Endothelial cell of umbilical vein (primary cell): Measurements from ENCODE around the gene TTC36. TPM values are rescaled to one million over a fixed set of nuclear protein-coding genes. Genes with fewer than 3 reads are reported as not detected.

Experiments
- BruUV-seq: library from RNA; stranded (reverse); fragments of 400-500 nt; replicated peaks from 2 replicates; lab custom pipeline; 2021; lab: Mats Ljungman, UMichigan
- CTCF ChIA-PET: fragments of 300-600, 350-600 bp; sonication (Branson Sonifier 250); formaldehyde crosslinking; loops from one replicate; lab custom pipeline; 2021; ENCODE audit warnings: antibody characterized with exemption, inconsistent platforms; lab: Charles Lee
- POLR2A ChIA-PET: fragments of 300-600, 350-600 bp; sonication (Branson Sonifier 250); formaldehyde crosslinking; loops from one replicate; lab custom pipeline; 2021; ENCODE audit warnings: antibody characterized with exemption, inconsistent platforms; lab: Charles Lee
- DNase-seq: peaks from one replicate; pipeline ENCODE4 v3.0.0-alpha.2; 2011; ENCODE audit warnings: low read depth, low spot score
- FAIRE-seq: peaks from 2 replicates; lab custom pipeline; 2011; peaks lifted over from hg19 to GRCh38; lab: Jason Lieb, UNC
- H2AFZ ChIP-seq: 2 replicates; pipeline ENCODE4 v1.6.0; 2012; ENCODE audit warnings: low read depth, low read length, control low read depth, inconsistent platforms
- H3K27ac ChIP-seq: 2 replicates; pipeline ENCODE4 v1.5.1; 2011; ENCODE audit warnings: low read depth, mild to moderate bottlenecking, control low read depth, low read length, moderate library complexity; ENCODE audit not compliant: insufficient read depth
- H3K27me3 ChIP-seq, 2 experiments: 2 replicates each; pipeline versions ENCODE4 v1.6.0 to v1.6.1; 2011; ENCODE audit warnings: low read length in 2 of 2, mixed read lengths in 1 of 2; ENCODE audit not compliant: control insufficient read depth in 2 of 2, insufficient read depth in 2 of 2
- H3K36me3 ChIP-seq, 2 experiments: 2 replicates in 1 of 2; 3 replicates in 1 of 2; pipeline ENCODE4 v1.5.1; 2011; ENCODE audit warnings: low read length in 2 of 2, mild to moderate bottlenecking in 1 of 2, moderate library complexity in 1 of 2; ENCODE audit not compliant: control insufficient read depth in 2 of 2, insufficient read depth in 2 of 2; ENCODE audit errors: extremely low read depth in 1 of 2
- H3K4me1 ChIP-seq: 3 replicates; pipeline ENCODE4 v1.5.1; 2011; ENCODE audit warnings: mild to moderate bottlenecking, low read length; ENCODE audit not compliant: control insufficient read depth, insufficient read depth; ENCODE audit errors: extremely low read depth
- H3K4me2 ChIP-seq: 2 replicates; pipeline ENCODE4 v1.6.1; 2011; ENCODE audit warnings: low read length, control low read depth, mixed read lengths; ENCODE audit not compliant: insufficient read depth
- H3K4me3 ChIP-seq, 3 experiments: fragments of 200-600 bp in 1 of 3; sonication (generic), shearing (Covaris generic) in 1 of 3; replicated peaks in 1 of 3; 2 replicates each; pipeline ENCODE4 v1.5.1; 2011 to 2016; ENCODE audit warnings: control low read depth in 3 of 3, low read length in 3 of 3, mild to moderate bottlenecking in 2 of 3, inconsistent platforms in 1 of 3, low read depth in 1 of 3, moderate library complexity in 1 of 3; ENCODE audit not compliant: insufficient read depth in 1 of 3
- H3K79me2 ChIP-seq: 2 replicates; pipeline ENCODE4 v1.6.0; 2012; ENCODE audit warnings: low read length, inconsistent platforms; ENCODE audit not compliant: control insufficient read depth, insufficient read depth
- H3K9ac ChIP-seq: replicated peaks from 2 replicates; pipeline ENCODE3; 2011; ENCODE audit warnings: low read length, control low read depth; ENCODE audit not compliant: insufficient read depth; ENCODE audit errors: extremely low read depth
- H3K9me1 ChIP-seq: replicated peaks from 3 replicates; pipeline ENCODE4 v1.6.0; 2011; ENCODE audit warnings: mild to moderate bottlenecking, low read length; ENCODE audit not compliant: control insufficient read depth, insufficient read depth; ENCODE audit errors: extremely low read depth
- H3K9me3 ChIP-seq: replicated peaks from 2 replicates; pipeline ENCODE4 v1.5.1; 2012; ENCODE audit warnings: low read length, inconsistent platforms; ENCODE audit not compliant: control insufficient read depth, insufficient read depth
- H4K20me1 ChIP-seq: replicated peaks from 2 replicates; pipeline ENCODE3; 2011; ENCODE audit warnings: mild to moderate bottlenecking, low read length; ENCODE audit not compliant: control insufficient read depth, insufficient read depth; ENCODE audit errors: extremely low read depth
- EZH2 ChIP-seq: IDR thresholded peaks from 2 replicates; pipeline ENCODE4 v1.6.1; 2012; ENCODE audit warnings: borderline replicate concordance, low read depth, mild to moderate bottlenecking, moderate library complexity, low read length, inconsistent platforms; ENCODE audit not compliant: severe bottlenecking
- FOS ChIP-seq: IDR thresholded peaks from 2 replicates; pipeline ENCODE4 v1.6.1; 2011; ENCODE audit warnings: mild to moderate bottlenecking, low read length, moderate library complexity, borderline replicate concordance; ENCODE audit not compliant: insufficient read depth
- GATA2 ChIP-seq: IDR thresholded peaks from 2 replicates; pipeline ENCODE4 v1.7.0; 2011; ENCODE audit warnings: low read depth, mild to moderate bottlenecking, moderate library complexity, mixed read lengths, low read length; ENCODE audit not compliant: insufficient read length, insufficient read depth
- JUN ChIP-seq: IDR thresholded peaks from 2 replicates; pipeline ENCODE4 v1.6.1; 2011; ENCODE audit warnings: borderline replicate concordance, low read depth; ENCODE audit not compliant: insufficient read length, insufficient read depth
- MAX ChIP-seq: IDR thresholded peaks from 2 replicates; pipeline ENCODE4 v1.6.1; 2011; ENCODE audit not compliant: insufficient read depth, insufficient read length
- MYC ChIP-seq: IDR thresholded peaks from one replicate; pipeline ENCODE4 v1.6.1; 2011; ENCODE audit warnings: mild to moderate bottlenecking, low read depth, low read length
- POLR2A ChIP-seq: IDR thresholded peaks from 2 replicates; pipeline ENCODE4 v1.6.1; 2012; ENCODE audit warnings: low read depth, mild to moderate bottlenecking, control low read depth, low read length
- POLR2AphosphoS5 ChIP-seq: IDR thresholded peaks from 2 replicates; pipeline ENCODE4 v1.6.1; 2012; ENCODE audit warnings: low read depth, mild to moderate bottlenecking, control low read depth, low read length, moderate library complexity; ENCODE audit not compliant: insufficient read depth
- dilution Hi-C: fragments of 300-500 bp; cut with MboI; formaldehyde crosslinking; loops from one replicate; pipeline ENCODE4 v1.15.0; 2019; ENCODE audit warnings: low sequenced_read_pairs; ENCODE audit not compliant: extremely low pct_ligation_motif_present
- intact Hi-C: fragments of 100-400 bp; cut with micrococcal nuclease; formaldehyde crosslinking; loops from one replicate; pipeline ENCODE4 v1.10.0; 2022
- polyA plus RNA-seq, 4 experiments: library from polyadenylated mRNA; depleted of rRNA in 3 of 4; stranded (reverse) in 3 of 4; unstranded in 1 of 4; fragments of >200 nt; gene quantifications; 2 replicates each; pipeline versions ENCODE4 v1.2.1 to v1.2.3, GENCODE V29; 2011 to 2012; ENCODE audit warnings: missing spikeins in 1 of 4
- total RNA-seq: library from RNA; stranded (reverse); gene quantifications from 2 replicates; pipeline ENCODE4 v1.2.3, GENCODE V29; 2021
- TF ChIP-seq, protein P1 (sequence below), 2 donors: IDR thresholded peaks; 1 replicate in 1 of 2; 2 replicates in 1 of 2; pipeline ENCODE4 v1.5.1; 2011; ENCODE audit warnings: low read length in 2 of 2, mild to moderate bottlenecking in 2 of 2, moderate library complexity in 2 of 2, control low read depth in 1 of 2, inconsistent platforms in 1 of 2, low read depth in 1 of 2; ENCODE audit not compliant: insufficient read depth in 1 of 2; ENCODE audit errors: extremely low read depth in 1 of 2

The TTC36 gene
- total and polyA plus RNA-seq, 2 donors (not counting 3 experiments of a cell fraction or from before 2014, with no cell fraction given), result 0.60 TPM; not detected in 1

GRCh38 chr11:118524757-118525470 is 2.4 kb upstream of the TTC36 start:
- Histone ChIP-seq H3K9me1 (no peaks in the 10 kb centered on the region), H2AFZ (no peak overlapping the region), H3K4me3 (no peak overlapping the region), H3K4me2 (no peak overlapping the region), H3K4me1 (peaks cover 2% of the 10 kb centered on the region), H4K20me1 (no peaks in the 10 kb centered on the region), H3K27ac (no peak overlapping the region), H3K27me3 (no peaks in the 10 kb centered on the region), H3K79me2 (no peaks in the 10 kb centered on the region), H3K36me3 (peaks cover 19 to 33% of the 10 kb centered on the region in 2 experiments), H3K9ac (no peak overlapping the region), H3K9me3 (no peaks in the 10 kb centered on the region)
- FAIRE-seq, result no peak
- POLR2A ChIA-PET, result no interaction called here
- dilution Hi-C loops, result no loop called here
- TF ChIP-seq, protein P1, sequence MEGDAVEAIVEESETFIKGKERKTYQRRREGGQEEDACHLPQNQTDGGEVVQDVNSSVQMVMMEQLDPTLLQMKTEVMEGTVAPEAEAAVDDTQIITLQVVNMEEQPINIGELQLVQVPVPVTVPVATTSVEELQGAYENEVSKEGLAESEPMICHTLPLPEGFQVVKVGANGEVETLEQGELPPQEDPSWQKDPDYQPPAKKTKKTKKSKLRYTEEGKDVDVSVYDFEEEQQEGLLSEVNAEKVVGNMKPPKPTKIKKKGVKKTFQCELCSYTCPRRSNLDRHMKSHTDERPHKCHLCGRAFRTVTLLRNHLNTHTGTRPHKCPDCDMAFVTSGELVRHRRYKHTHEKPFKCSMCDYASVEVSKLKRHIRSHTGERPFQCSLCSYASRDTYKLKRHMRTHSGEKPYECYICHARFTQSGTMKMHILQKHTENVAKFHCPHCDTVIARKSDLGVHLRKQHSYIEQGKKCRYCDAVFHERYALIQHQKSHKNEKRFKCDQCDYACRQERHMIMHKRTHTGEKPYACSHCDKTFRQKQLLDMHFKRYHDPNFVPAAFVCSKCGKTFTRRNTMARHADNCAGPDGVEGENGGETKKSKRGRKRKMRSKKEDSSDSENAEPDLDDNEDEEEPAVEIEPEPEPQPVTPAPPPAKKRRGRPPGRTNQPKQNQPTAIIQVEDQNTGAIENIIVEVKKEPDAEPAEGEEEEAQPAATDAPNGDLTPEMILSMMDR (IDR thresholded peaks at IDR 0.05; ENCODE audit: extremely low read depth in 1 of 2, insufficient read depth in 1 of 2, low read depth in 1 of 2, low read length in 2 of 2), result no peak
- no peak for TF ChIP-seq POLR2A
- DNase-seq, result no peak
- CTCF ChIA-PET, result no interaction called here
- intact Hi-C loops, result no loop called here
- no TSS peak for BruUV-seq

DNA sequence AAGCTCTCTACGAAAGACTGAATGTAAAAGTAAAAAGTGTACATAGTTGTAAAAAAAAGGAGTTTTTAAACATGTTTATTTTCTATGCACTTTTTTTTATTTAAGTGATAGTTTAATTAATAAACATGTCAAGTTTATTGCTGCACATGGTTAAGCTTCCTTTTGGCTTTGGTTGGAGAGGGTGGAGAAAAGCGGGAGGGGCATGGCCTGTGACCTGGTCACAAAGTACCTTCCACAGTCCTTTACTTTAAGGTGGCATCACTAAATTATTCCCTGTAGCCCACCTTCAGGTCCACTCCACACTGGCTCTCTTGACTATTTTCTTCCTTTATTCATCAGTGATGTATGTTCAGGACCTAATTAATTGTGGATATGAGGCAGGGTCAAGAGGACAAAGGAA is 586 bp upstream of the TTC36 start:
- CTCF ChIA-PET, result interaction anchor here (1.1 kb wide), 1 partner anchor 38 kb away, joined by 3 read pairs; no protein-coding TSS in a partner anchor
- no TSS peak for BruUV-seq
- H3K9ac ChIP-seq, result no peak overlapping the region
- no peaks in the 10 kb centered on the region for H3K27me3 ChIP-seq
- no peaks in the 10 kb centered on the region for H3K9me1 ChIP-seq
- H3K79me2 ChIP-seq, result no peaks in the 10 kb centered on the region
- no peak overlapping the region for H2AFZ ChIP-seq
- H3K36me3 ChIP-seq, result peaks cover 9 to 24% of the 10 kb centered on the region in 2 experiments
- FAIRE-seq (no peak), DNase-seq (no peak)
- H4K20me1 ChIP-seq, result no peaks in the 10 kb centered on the region
- H3K9me3 ChIP-seq, result no peaks in the 10 kb centered on the region
- peaks cover 9% of the 10 kb centered on the region for H3K4me1 ChIP-seq
- no peak overlapping the region for H3K4me3 ChIP-seq
- POLR2A ChIA-PET, result no interaction called here
- intact Hi-C loops (no loop called here), dilution Hi-C loops (no loop called here)
- TF ChIP-seq EZH2, result no peak
- TF ChIP-seq FOS, result no peak
- TF ChIP-seq POLR2AphosphoS5, result no peak
- no peak for TF ChIP-seq JUN
- TF ChIP-seq, protein P1 (IDR thresholded peaks at IDR 0.05; ENCODE audit: extremely low read depth in 1 of 2, insufficient read depth in 1 of 2, low read depth in 1 of 2, low read length in 2 of 2), result no peak
- TF ChIP-seq GATA2, result no peak
- TF ChIP-seq MAX, result no peak
- no peak for TF ChIP-seq MYC
- TF ChIP-seq POLR2A, result no peak
- no peak overlapping the region for H3K4me2 ChIP-seq
- H3K27ac ChIP-seq, result no peak overlapping the region
